GM11168 (cell line): ENCODE measurements around the gene CCNL1.

Source experiments
- in situ Hi-C: fragments of 300-500 bp; cut with MboI; formaldehyde crosslinking; loops from one replicate; pipeline ENCODE4 v1.12.0; 2022; ENCODE audit warnings: low sequenced_read_pairs; ENCODE audit not compliant: unreplicated experiment

The CCNL1 gene

GRCh38 chr3:157148196-157148889 lies 11.6 kb downstream of the CCNL1 start:
- in situ Hi-C loops, result no loop called here

GRCh38 chr3:157147099-157147803 lies 12.7 kb downstream of the CCNL1 start:
- in situ Hi-C loops, result no loop called here

- in situ Hi-C loops, result no loop called here
These were observed 14.2 kb downstream of the CCNL1 start for GRCh38 chr3:157145606-157146322.

GRCh38 chr3:157142315-157142714 lies 17.6 kb downstream of the CCNL1 start:
- in situ Hi-C loops, result no loop called here

GRCh38 chr3:157139938-157140534 lies 19.9 kb downstream of the CCNL1 start:
- in situ Hi-C loops, result loop anchor here (5.0 to 10.0 kb wide), 2 partner anchors 48 to 575 kb away; no protein-coding TSS in a partner anchor

- in situ Hi-C loops, result loop anchor here (5.0 to 10.0 kb wide), 2 partner anchors 45 to 572 kb away; no protein-coding TSS in a partner anchor
These were observed 23.1 kb downstream of the CCNL1 start for GRCh38 chr3:157136647-157137387.

GRCh38 chr3:157135671-157136396 lies 24.1 kb downstream of the CCNL1 start:
- in situ Hi-C loops, result loop anchor here (5.0 to 10.0 kb wide), 2 partner anchors 44 to 571 kb away; no protein-coding TSS in a partner anchor

GRCh38 chr3:157134620-157135191 lies 25.2 kb downstream of the CCNL1 start:
- in situ Hi-C loops, result loop anchor here (5.0 to 10.0 kb wide), 2 partner anchors 42 to 570 kb away; no protein-coding TSS in a partner anchor

- in situ Hi-C loops, result loop anchor here (10.0 kb wide), 1 partner anchor 569 kb away; no protein-coding TSS in a partner anchor
These were observed 26.3 kb downstream of the CCNL1 start for GRCh38 chr3:157133434-157134320.

GRCh38 chr3:157132936-157133335 lies 27.0 kb downstream of the CCNL1 start:
- in situ Hi-C loops, result loop anchor here (10.0 kb wide), 1 partner anchor 568 kb away; no protein-coding TSS in a partner anchor

- in situ Hi-C loops, result loop anchor here (10.0 kb wide), 1 partner anchor 568 kb away; no protein-coding TSS in a partner anchor
These were observed 27.6 kb downstream of the CCNL1 start for GRCh38 chr3:157132341-157132740.

- in situ Hi-C loops, result loop anchor here (10.0 kb wide), 1 partner anchor 567 kb away; no protein-coding TSS in a partner anchor
These were observed 28.1 kb downstream of the CCNL1 start for GRCh38 chr3:157131861-157132260.

- in situ Hi-C loops, result loop anchor here (10.0 kb wide), 1 partner anchor 566 kb away; no protein-coding TSS in a partner anchor
These were observed 29.3 kb downstream of the CCNL1 start for GRCh38 chr3:157130467-157131251.

GRCh38 chr3:157129803-157130466 lies 30.0 kb downstream of the CCNL1 start:
- in situ Hi-C loops, result loop anchor here (10.0 kb wide), 1 partner anchor 565 kb away; no protein-coding TSS in a partner anchor

GRCh38 chr3:157128771-157129681 lies 30.9 kb downstream of the CCNL1 start:
- in situ Hi-C loops, result no loop called here
